Activated CD4-positive, alpha-beta T cell treated with anti-CD3 and anti-CD28 coated beads for 1 hour (primary cell): Measurements from ENCODE around the gene HSPA12B.
A peak's percentile ranks its signal among the peaks of the same experiment; 100 is the strongest.

Source experiments
- DNase-seq: peaks from one replicate; pipeline ENCODE4 v3.0.0-alpha.2; 2020

Gene HSPA12B

DNA sequence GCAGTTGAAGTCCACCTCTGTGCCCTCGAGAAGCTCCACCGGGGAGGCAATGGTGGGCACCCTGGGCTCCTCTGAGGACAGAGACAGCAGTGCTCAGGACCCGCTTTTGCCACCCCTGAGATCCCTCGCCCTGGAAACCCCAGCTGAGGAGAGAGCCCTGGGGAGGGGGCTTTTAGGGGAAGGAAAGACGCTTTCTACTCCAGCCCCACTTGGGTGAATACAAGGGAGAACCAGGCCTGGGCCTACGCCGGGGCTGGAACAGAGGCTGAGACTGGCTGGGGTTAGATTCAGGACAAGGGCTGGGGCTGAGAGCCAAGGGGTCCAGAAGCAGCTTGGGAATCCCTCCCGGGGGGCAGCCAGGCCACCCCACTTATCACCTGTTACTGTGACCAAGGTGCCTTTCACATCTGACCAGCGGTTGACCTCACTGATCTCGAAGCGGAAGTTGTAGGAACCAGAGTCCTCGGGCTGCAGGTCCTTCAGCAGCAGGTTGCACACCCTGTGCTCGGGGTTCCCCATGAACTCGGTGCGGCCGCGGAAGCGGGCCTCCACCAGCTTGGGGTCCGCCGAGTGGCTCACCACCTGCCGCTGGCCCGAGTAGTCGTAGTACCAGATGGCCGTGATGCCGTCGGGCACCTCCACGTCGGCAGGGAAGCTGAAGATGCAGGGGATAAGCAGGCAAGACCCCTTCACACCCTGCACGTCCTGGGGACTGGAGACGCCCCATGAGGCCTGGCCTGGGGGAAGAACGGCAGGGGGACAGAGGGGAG lies 26.3 kb upstream of the HSPA12B start:
- DNase-seq = no peak

DNA sequence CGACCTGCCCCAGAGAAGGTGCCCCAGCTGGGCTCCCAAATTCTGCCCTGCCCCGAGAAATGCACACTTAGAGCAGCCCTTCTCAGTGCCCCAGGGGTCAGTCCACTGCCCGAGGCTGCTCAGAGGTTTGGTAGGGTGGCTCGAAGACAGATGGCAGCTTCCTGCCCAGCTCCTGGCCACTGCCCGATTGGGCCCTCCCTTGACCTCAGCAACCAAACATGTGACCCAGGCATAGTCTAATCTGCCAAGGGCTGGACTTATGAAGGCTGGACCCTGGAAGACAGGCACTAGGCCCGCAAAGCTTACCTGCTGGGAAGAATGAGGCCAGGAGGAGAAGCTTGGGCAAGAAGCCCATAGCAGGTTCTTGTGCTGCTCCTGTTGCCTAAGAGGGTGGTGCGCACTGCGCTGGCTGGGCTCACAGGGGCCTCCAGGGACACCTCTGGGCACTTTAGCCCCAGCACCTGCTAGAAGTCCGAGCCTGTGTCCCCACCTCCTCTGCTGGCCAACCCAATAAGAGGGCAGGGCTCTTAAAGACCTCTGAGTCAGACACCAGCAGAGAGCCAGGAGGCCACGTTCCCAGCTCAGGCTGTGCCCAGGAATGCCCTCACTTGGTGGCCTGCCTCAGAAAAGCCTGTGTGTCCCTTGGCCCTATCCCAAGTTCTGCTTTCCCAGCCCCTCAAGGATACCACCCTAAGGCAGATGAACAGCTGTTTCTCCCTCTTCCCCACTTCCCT lies 25.5 kb upstream of the HSPA12B start:
- DNase-seq = no peak

DNA sequence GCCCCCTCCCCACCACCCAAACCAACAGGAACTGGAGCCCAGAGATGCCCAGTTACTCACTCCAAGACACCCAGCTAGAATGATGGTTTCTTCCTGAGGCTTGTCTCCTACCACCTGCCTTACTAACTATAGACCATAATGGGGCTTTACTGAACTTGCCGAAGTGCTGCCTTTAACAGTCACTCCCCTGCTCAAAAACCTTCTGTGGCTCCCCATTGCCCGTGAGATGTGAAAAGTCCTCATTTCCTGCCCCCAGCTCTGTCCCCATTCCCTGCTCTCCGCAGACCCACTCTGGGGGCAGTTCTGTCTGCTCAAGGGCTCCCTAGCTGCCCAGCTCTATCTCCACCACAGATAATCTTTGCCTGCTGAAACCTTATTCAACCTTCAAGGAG lies 25.0 kb upstream of the HSPA12B start:
- DNase-seq = no peak

DNA sequence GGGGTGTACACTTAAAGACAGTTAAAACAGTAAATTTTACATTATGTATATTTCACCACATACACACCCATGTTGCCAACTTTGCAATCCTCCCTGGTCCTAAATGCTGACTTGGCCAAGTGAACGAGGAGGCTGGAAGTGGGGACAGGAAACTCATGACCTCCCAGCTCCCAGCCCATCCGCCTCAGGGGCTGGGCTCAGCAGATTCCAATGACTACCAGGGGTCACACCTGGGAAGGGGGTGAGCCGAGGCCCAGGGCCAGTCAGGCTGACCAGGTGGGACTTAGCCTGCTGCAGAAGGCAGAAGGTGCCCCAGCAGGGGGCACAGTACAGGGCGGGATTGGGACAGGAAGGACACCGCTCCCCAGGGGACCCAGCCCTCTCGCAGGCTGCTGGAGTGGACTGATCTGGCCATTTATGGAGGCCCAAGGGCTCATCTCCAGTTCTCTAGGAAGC lies 22.4 kb upstream of the HSPA12B start:
- no peak for DNase-seq

DNA sequence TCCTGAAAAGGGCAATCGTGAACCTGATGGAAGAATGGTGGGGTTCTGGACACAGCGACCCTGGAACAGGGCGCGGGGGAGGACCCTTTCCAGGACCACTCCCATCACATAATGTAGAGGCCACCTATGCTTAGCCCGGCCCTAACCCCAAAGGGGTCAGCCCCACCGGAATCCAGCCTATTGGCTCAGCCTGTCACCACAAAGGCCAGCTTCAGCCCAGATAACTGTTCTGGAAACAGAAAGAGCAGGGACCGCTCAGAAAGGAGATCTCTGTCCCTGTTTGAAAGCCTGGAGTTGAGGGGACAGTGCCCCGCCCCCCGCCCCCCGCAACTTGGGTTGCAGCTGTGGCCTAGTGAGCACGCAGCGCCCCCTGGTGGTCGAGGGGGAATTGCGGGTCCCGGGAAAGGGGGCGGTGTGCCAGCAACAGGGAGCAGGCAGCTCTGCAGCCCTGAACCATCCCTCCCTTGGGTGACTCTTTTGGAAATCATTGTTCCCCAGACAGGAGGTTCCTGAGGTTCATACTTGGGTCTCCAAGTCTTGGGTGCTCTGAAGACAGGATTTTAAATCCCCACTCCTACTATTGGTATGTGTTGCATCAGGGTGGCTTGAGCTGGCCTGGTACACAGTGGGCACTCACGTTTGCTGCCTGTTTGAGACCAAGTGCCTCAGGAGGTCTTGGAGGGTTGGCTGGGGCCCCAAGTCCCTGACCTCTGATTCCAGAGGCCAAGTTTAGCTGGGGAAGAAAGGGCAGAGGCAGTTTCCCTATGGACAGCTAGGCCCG lies 21.6 kb upstream of the HSPA12B start:
- peak; percentile 57 for DNase-seq

DNA sequence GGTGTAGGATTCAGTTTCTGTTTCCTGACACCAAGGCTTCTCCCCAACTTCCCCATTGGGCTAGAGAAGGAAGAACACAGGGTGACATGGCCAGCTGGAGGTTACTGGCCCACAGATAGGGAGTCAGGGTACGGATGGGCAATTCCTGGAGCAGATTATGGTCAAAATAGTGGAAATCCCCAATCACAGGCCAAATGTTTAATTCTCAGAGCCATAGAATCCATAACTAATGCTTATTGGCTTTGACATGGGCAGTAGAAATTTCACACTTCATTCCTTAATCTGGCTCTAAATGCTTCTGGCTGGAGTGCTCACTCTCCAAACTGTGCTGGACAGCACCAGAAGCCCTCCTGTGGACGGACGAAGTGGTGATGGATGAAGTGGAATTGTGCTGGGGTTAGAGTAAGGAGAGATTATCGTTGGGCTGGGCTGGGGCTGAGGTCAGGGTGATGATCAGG lies 21.0 kb upstream of the HSPA12B start:
- DNase-seq = no peak

DNA sequence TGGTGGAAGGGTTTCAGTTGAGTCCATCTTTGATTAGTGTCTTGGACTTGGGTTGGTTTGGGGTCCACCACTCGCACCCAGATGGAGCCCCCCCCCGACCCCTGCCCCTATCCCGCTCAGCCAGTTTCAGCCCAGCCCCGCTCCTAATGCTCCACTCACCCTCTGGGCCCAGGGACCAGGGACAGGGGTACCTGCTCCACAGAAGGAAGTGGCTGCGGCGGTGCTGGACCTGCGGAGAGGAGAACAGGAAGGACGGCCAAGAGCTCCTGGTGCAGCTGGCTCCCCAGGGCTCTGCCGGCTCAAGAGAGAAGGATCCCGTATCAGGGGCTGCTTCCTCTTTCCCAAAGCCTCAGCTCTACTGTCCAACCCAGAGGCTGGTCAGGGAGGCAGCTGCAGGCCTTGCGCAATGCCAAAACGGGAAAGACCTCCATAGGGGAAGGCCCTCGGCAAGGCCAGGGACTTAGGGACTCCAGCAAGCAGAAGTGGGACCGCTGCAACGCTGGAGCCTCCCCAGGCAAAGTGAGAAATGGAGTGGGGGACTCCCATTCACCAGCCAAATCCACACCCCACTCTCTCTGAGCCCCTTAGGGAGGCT lies 20.1 kb upstream of the HSPA12B start, which contains the start of gene SIGLEC1:
TSS of gene SIGLEC1 (minus strand) at position 322 of the 595 bp plus-strand sequence. CDS start 5,472 bp downstream, outside the sequence.
- no peak for DNase-seq

DNA sequence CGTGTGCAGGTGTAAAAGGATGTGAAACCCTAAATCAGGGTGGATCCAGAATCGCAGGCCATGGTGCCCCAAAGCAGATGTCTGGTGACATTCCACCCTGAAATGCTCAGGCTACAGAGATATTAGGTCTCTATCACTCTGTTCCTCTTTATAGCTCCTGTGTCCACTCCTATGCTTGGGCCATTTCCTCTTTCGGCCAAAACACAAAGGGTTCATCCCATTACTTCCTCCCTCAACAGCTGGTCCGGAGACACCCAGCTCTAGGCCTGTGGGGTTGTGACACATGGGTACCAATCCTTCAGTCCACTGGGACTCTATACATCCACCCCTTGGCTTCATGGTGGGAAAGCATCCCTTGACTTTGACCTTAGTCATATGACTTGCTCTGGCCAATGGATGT lies 18.4 kb upstream of the HSPA12B start:
- no peak for DNase-seq

DNA sequence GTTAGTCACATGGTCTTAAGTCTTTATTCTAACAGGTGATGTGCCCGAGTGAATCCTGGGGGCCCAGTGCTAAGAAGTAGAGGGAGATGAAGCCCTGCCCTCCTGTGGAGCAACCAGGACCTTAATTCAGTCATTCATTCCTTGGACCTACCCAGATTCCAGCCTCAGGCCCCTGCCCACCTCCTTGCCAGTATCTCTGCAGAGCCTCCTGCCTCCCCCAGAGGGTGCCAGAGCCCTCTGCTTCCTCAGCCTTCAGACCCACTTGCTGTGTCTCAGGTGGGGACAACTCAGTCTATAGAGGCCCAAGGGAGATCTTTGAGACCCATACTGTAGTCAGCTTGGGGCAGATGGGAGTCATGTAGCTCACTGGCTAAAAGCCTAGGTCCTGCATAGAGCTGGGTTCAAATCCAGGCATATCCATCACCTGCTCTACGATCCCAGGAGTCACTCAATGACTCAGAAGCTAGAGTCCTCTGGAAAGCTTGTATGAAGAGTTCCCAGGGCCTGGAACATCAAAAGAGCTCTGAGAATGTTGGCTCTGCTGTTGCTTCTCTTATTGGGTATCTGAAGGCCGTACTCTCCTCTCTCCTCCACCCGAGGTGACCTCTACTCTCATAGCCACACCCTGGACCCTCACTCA lies 16.2 kb upstream of the HSPA12B start:
- DNase-seq = no peak

DNA sequence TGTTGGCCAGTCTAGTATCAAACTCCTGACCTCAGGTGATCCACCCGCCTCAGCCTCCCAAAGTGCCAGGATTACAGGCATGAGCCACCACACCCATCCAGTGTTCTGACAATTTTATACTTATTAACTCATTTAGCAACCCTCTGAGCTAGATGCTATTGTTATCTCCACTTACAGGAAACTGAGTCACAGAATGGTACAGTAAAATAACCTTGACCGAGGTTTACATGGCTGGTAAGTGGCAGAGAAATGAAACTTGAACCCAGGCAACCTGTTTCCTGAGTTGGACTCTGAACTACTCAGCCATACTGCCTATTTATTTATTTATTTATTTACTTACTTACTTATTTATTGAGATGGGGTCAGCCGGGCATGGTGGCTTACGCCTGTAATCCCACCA lies 13.4 kb upstream of the HSPA12B start:
- DNase-seq = no peak

DNA sequence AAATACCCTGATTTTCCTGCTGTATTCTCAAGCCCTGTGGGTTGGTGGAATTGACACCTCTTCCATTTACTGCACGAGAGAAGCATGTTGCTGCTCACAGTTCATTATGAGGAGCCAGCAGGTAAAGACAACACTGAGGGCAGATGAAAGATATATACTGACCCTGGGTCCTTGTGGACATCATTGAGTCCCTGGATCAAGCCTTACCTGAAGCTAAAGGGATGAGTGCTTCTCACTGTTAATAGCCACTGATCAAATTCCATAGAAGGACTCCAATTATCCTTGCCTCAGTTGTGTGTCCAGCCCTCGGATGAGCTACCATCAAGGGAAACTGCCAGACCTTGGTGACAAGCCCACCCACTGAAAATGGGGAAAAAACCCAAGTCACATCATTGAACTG lies 12.4 kb upstream of the HSPA12B start:
- no peak for DNase-seq

DNA sequence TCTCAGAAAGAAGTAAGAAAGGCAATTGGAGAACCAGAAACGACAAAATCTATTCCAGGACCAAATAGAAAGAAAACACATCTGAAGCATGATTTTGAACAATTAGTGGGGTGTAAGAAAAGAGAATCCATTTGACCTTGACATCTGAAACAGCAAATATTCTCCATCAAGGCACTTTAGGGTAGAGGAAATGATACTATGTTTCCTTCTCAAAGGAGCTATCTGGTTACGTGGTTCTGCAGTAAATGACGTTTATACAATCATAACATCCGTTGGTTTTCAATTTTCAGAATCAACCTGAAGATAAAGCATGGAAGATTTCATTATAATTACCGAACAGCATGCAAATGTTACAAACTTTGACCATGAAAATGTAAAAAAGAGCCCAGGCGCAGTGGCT lies 11.9 kb upstream of the HSPA12B start:
- DNase-seq = no peak

DNA sequence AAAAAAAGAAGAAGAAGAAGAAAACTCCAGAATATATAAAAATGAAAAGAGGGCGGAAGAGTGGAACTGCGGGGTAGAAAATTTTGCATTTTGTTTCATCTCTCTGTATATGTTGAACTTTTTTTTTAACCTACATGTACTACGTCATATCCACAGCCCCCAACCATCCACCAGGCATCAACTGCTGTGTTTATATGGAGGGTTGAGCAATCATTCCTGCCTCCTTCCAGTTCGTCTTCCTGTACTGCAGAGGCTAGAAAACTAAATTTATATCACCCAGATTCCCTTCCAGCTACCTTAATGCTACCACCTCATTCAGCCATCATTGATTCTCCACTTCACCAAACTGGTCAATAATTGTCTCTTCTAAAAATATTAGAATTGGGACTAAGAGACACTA lies 10.6 kb upstream of the HSPA12B start:
- no peak for DNase-seq

DNA sequence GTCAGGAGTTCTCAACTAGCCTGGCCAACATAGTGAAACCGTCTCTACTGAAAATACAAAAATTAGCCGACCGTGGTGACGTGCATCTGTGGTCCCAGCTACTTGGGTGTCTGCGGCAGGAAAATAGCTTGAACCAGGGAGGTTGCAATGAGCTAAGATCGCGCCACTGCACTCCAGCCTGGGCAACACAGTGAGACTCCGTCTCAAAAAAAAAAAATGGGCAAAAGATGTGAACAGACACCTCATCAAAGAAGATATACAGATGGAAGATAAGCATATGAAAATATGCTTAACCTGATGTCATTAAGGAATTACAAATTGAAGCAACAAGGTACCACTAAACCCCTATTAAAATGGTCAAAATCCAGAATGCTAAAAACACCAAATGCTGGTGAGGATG lies 9.2 kb upstream of the HSPA12B start:
- DNase-seq = no peak

DNA sequence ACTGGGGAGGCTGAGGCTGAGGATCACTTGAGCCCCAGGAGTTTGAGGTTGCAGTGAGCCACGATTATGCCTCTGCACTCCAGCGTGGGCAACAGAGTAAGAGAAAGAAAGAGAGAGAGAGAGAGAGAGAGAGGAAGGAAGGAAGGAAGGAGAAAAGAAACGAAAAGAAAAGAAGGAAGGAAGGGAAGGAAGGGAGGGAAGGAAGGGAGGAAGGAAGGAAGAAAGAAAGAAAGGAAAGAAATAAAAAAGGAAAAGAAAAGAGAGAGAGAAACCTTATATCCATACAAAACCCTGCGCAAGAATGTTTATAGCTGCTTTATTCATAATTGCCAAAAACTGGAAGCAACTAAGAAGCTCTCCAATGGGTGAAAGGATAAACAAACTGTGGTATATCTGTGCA lies 8.1 kb upstream of the HSPA12B start:
- no peak for DNase-seq

DNA sequence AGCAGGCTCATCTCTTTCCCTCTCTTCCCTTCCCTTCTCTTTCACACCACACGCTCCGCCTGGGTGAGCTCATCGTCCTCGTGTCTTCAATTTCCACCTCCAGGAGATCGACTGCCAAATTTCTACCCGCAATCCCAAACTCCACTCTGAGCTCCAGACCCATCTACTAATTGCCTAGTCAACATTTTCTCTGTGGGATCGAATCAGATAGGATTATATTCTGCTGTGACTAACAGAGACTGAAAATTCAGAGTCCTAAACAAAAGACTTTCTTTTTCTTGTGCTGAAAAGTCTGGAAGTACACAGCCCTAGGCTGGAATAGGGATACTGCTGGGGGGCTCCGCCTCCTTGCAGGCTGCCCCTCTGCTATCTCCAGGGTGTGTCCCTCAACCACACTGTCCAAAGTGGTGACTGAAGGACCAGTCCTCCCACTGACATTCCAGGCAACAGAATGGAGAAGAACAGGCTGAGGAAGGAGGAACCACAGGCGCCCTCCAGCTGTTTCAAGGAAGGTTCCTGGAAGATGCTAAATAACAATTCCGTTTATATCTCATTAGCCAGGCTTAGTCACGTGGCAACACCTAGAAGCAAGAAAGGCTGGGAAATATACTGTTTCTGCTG lies 5.0 kb upstream of the HSPA12B start:
- DNase-seq = no peak

DNA sequence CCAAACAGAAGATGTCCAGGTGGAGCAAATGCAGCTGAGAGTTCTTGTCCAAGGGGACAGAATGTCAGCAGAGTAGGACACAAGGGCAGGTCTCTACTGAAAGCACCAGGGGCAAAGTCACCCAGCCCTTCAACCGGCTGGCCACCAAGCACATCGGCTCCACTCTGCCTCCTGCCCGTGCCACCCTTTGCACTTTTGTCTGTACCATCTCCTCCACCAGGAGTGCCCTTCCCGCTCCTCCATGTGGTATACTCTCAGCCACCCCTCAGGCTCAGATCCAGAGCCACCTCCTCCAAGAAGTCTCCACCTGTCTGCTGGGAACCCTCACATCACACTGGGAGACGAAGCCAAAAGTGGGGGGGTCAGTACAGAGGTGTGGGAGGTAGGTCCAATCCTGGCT lies 4.1 kb upstream of the HSPA12B start:
- DNase-seq = no peak

DNA sequence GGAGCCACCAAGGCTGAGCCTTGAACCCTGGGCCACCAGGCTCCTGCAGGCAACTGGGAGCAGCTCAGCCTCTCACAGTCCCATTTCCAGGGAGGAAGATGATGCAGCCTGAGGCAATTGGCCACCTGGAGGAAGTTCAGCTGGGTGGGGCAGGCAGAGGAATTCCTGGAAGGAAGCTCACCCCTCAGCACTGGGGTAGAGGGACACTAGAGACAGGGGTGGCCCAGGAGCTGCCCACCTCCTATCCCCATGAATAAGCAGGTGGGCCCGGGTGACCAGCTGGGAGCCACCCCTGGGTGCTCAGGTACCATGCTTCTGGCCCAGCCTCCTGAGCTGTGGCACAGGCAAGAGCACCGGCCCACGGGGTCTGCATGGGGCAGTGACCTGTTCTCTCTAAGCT lies 3.6 kb upstream of the HSPA12B start:
- DNase-seq = no peak

DNA sequence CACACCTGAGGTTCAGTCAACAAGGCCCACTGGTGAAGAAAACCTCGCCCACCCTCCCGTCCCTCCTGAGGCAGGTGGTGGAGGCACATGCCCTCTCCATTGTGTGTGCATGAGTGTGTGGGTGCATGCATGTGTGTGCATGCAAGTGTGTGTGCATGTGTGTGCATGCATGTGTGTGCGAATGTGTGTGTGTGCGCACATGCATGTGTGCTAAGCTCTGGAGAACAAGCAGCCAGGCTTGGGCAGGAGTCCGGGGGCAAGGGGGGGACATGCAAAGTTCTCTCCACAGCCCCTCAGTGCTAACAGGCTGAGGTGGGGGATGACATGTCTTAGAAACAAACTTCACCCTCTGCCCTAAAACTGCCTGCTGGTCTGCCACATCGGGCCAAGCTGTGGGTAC lies 3.1 kb upstream of the HSPA12B start:
- DNase-seq = no peak

DNA sequence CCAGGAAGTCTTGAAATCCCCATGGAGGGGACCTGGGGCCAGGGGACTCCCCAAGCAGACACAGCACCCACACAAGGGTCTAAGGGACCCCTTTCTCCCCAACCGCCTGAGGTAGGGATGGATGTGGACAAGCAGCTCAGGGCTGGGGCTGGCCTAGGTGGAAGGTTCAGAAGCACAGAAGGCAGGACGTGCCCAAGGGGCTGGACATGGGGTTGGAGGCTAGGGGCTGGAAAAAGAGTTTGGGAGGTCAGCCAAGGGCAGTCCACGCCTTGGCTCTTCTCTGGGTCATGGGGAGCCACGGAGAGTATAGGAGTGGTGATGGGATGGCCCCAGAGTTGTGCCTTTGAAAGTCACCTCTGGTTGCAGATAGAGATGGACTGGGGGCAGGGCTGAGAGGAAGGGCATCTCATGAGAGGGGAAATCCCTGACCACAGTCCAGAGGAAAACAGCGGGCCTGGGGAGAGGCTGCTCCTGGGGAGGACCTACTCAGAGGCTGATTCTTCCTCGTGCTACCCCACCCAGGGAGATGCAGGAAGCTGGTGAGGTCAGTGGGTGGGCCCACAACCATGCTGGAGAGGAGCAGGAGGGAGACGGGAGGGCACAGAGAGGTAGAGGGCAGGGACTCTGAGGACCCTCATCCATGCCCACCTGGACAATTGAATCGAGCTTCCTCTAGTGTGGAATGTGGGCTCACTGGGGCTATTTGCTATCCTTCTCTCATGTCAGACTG lies 2.5 kb upstream of the HSPA12B start:
- DNase-seq = no peak
